Measurements from ENCODE around the gene ALG2.

GRCh38 chr9:99182356-99182755 is 39.4 kb downstream of the ALG2 start:
- TF ChIP-seq POLR2A (IDR thresholded peaks at IDR 0.05) (no peak), CTCF (IDR thresholded peaks at IDR 0.05) (no peak)

Measured in gastroesophageal sphincter (tissue), 3 donors.